ENCODE data around the gene ZNF76. TPM values are rescaled to one million over a fixed set of nuclear protein-coding genes. Genes with fewer than 3 reads are reported as not detected.
A peak's percentile ranks its signal among the peaks of the same experiment; 100 is the strongest.

The ZNF76 gene
- total RNA-seq, 1 donor from 2014 or later, result 57.9 TPM

GRCh38 chr6:35312807-35313206 lies 53.3 kb downstream of the ZNF76 start:
- intact Hi-C loops (cut with micrococcal nuclease), result no loop called here
- H3K9me3 Mint-ChIP-seq, result no peaks in the 10 kb centered on the region
- H3K27ac Mint-ChIP-seq, result peak overlapping the region; percentile 96
- peak overlapping the region; percentile 4 for H3K4me3 Mint-ChIP-seq
- no peak for TF ChIP-seq CTCF (IDR thresholded peaks at IDR 0.05)
- no peaks in the 10 kb centered on the region for H3K27me3 Mint-ChIP-seq
- no peak for ATAC-seq (ENCODE audit: low read depth)
- CTCF ChIA-PET, result interaction anchor here (0.9 to 2.0 kb wide), 3 partner anchors 15 to 155 kb away, joined by 3 to 5 read pairs (median 4); partner anchors contain the start of gene RPL10A
- peaks cover 67% of the 10 kb centered on the region for H3K36me3 Mint-ChIP-seq (ENCODE audit: low read depth)
- peaks cover 61% of the 10 kb centered on the region for H3K4me1 Mint-ChIP-seq
- POLR2A ChIA-PET, result interaction anchor here (1.8 to 2.1 kb wide), 2 partner anchors 10 to 12 kb away, joined by 11 to 15 read pairs; no protein-coding TSS in a partner anchor
- no peak for DNase-seq

GRCh38 chr6:35317483-35318195 lies 58.1 kb downstream of the ZNF76 start:
- intact Hi-C loops (cut with micrococcal nuclease), result no loop called here
- Mint-ChIP-seq H3K36me3 (ENCODE audit: low read depth) (peaks cover 85% of the 10 kb centered on the region), H3K4me1 (peaks cover 17% of the 10 kb centered on the region), H3K4me3 (no peak overlapping the region), H3K9me3 (no peaks in the 10 kb centered on the region), H3K27me3 (no peaks in the 10 kb centered on the region), H3K27ac (no peak overlapping the region)
- no peak for TF ChIP-seq CTCF (IDR thresholded peaks at IDR 0.05)
- no peak for DNase-seq
- ChIA-PET CTCF (no interaction called here), POLR2A (no interaction called here)
- ATAC-seq (ENCODE audit: low read depth), result no peak

DNA sequence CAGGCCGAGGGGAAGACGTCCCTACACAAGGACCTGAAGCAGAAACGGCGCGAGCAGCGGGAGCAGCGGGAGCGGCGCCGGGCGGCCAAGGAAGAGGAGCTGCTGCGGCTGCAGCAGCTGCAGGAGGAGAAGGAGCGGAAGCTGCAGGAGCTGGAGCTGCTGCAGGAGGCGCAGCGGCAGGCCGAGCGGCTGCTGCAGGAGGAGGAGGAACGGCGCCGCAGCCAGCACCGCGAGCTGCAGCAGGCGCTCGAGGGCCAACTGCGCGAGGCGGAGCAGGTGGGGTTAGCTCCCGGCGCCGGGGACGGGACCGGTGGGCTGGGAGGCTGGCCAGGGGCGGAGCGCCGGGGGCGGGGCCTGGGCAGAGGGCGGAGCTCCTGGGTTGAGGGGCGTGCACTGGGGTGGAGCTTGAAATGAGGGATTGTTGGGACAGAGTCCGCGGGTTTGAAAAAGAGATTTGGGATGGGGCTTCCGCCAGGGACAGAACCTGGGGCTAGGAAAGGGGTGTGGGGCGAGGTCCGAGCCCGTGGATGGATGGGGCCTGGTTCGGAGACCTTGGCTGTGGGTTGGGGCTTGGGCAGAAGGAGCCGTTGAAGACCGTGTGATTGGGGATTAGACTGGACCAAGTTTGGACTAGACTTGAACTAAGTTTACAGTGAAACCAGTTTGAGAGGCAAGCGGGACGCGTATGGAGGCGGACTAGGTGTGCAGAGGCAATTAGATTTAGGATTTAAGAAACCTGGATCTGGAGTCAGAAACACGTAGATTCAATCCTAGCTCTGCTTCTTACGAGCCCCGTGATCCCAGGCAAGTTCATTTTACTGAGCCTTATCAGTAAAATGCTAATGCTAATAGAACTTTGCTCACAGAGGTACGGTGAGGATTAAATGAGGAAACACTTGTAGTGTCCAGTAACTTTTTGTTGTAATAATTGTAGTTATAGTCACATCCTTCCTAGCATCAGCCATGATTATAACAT lies 58.9 kb downstream of the ZNF76 start:
- no peak for TF ChIP-seq CTCF (IDR thresholded peaks at IDR 0.05)
- Mint-ChIP-seq H3K27ac (no peak overlapping the region), H3K36me3 (ENCODE audit: low read depth) (peaks cover 87% of the 10 kb centered on the region)

GRCh38 chr6:35319346-35320030 lies 60.0 kb downstream of the ZNF76 start:
- Mint-ChIP-seq H3K9me3 (no peaks in the 10 kb centered on the region), H3K27me3 (no peaks in the 10 kb centered on the region), H3K4me3 (no peak overlapping the region), H3K36me3 (ENCODE audit: low read depth) (peaks cover 80% of the 10 kb centered on the region), H3K27ac (no peak overlapping the region), H3K4me1 (peaks cover 5% of the 10 kb centered on the region)
- no peak for ATAC-seq (ENCODE audit: low read depth)
- intact Hi-C loops (cut with micrococcal nuclease), result no loop called here
- ChIA-PET CTCF (interaction anchor here (0.6 kb wide), 1 partner anchor 9 kb away, joined by 4 read pairs; no protein-coding TSS in a partner anchor), POLR2A (interaction anchor here (0.8 to 1.6 kb wide), 2 partner anchors 17 to 23 kb away, joined by 3 to 4 read pairs; no protein-coding TSS in a partner anchor)
- no peak for TF ChIP-seq CTCF (IDR thresholded peaks at IDR 0.05)
- no peak for DNase-seq

More for the DNA sequence above, 58.9 kb downstream of the ZNF76 start:
- CTCF ChIA-PET, result no interaction called here
- ATAC-seq (ENCODE audit: low read depth), result no peak
- Mint-ChIP-seq H3K4me3 (no peak overlapping the region), H3K4me1 (peaks cover 11% of the 10 kb centered on the region), H3K27me3 (no peaks in the 10 kb centered on the region), H3K9me3 (no peaks in the 10 kb centered on the region)
- intact Hi-C loops (cut with micrococcal nuclease), result no loop called here
- POLR2A ChIA-PET, result no interaction called here
- DNase-seq, result no peak

Data from activated B cell treated with CpG ODN at 0.5 μM for 24 hours (primary cell).